ENCODE data around the gene PABPN1L.

- TF ChIP-seq, protein P1, sequence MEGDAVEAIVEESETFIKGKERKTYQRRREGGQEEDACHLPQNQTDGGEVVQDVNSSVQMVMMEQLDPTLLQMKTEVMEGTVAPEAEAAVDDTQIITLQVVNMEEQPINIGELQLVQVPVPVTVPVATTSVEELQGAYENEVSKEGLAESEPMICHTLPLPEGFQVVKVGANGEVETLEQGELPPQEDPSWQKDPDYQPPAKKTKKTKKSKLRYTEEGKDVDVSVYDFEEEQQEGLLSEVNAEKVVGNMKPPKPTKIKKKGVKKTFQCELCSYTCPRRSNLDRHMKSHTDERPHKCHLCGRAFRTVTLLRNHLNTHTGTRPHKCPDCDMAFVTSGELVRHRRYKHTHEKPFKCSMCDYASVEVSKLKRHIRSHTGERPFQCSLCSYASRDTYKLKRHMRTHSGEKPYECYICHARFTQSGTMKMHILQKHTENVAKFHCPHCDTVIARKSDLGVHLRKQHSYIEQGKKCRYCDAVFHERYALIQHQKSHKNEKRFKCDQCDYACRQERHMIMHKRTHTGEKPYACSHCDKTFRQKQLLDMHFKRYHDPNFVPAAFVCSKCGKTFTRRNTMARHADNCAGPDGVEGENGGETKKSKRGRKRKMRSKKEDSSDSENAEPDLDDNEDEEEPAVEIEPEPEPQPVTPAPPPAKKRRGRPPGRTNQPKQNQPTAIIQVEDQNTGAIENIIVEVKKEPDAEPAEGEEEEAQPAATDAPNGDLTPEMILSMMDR (IDR thresholded peaks at IDR 0.05): no peak
- no peak for TF ChIP-seq ZFX (IDR thresholded peaks at IDR 0.05; ENCODE audit: borderline replicate concordance)
Measured at GRCh38 chr16:88897696-88898425, 31.4 kb upstream of the PABPN1L start.
